Stimulated activated naive B cell treated with anti-CD40 and anti-IgM and Interleukin-4, amounts not matched to agents 10 μg/mL and 1 μg/mL and 100 μg/mL, for 72 hours (primary cell): ENCODE measurements around the gene OIP5.
"Not testable (repeated sequence)": the region's sequence is repeated elsewhere in the genome, so short reads cannot be mapped to it uniquely, and the experiment has no call there.

Source experiments
- ATAC-seq, 2 donors: fragments of 150-1000 bp; cut with Tn5 transposase; replicated peaks; 2 replicates each; pipeline ENCODE4 v1.10.0; 2021; ENCODE audit warnings: moderate library complexity in 1 of 2
- DNase-seq: peaks from one replicate; pipeline ENCODE4 v3.0.0; 2021
- H3K27ac Mint-ChIP-seq: one replicate; pipeline ENCODE4 v1.8.0; 2022; ENCODE audit warnings: mild to moderate bottlenecking, mixed read lengths
- H3K27me3 Mint-ChIP-seq, 2 donors: one replicate each; pipeline ENCODE4 v1.8.0; 2022; ENCODE audit warnings: mixed read lengths in 2 of 2
- H3K36me3 Mint-ChIP-seq, 2 donors: one replicate each; pipeline ENCODE4 v1.8.0; 2022; ENCODE audit warnings: mixed read lengths in 2 of 2, mild to moderate bottlenecking in 1 of 2
- H3K4me1 Mint-ChIP-seq, 2 donors: one replicate each; pipeline ENCODE4 v1.8.0; 2022; ENCODE audit warnings: mixed read lengths in 2 of 2, mild to moderate bottlenecking in 1 of 2
- H3K4me3 Mint-ChIP-seq, 2 donors: one replicate each; pipeline ENCODE4 v1.8.0; 2022; ENCODE audit warnings: mild to moderate bottlenecking in 2 of 2, mixed read lengths in 2 of 2, moderate library complexity in 1 of 2
- H3K9me3 Mint-ChIP-seq, 2 donors: one replicate each; pipeline ENCODE4 v1.8.0; 2022; ENCODE audit warnings: mixed read lengths in 2 of 2, mild to moderate bottlenecking in 1 of 2

OIP5 gene

GRCh38 chr15:41331833-41332193, 578 bp downstream of the OIP5 start:
- DNase-seq (no peak), ATAC-seq (no peak)
- Mint-ChIP-seq H3K27ac (peak overlapping the region; percentile 98), H3K27me3 (no peaks in the 10 kb centered on the region), H3K4me1 (peaks cover 13 to 25% of the 10 kb centered on the region in 2 donors), H3K9me3 (no peaks in the 10 kb centered on the region), H3K36me3 (peaks cover 0 to 5% of the 10 kb centered on the region in 2 donors), H3K4me3 (peak overlapping the region; percentile 96 to 98)

DNA sequence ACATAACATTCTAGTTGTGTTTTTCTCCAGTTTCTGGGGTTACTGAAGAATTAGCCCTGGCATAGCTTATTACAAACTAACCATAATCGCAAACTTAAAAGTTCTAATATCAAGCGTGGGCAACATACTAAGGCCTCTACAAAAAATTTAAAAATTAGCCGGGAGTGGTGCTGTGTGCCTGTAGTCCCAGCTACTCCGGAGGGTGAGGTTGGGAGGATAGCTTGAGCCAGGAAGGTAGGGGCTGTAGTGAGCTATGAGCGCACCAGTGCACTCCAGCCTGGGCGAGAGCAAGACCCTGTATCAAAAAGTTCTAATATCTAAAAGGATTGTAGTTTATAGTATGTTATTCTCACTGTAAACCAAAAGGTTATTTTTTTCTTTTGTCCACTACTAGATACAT, 1.1 kb downstream of the OIP5 start:
- ATAC-seq, result no peak
- DNase-seq, result no peak
- H3K9me3 Mint-ChIP-seq, result no peaks in the 10 kb centered on the region
- no peaks in the 10 kb centered on the region for H3K27me3 Mint-ChIP-seq
- peak overlapping the region; percentile 98 for H3K27ac Mint-ChIP-seq
- peaks cover 0 to 10% of the 10 kb centered on the region in 2 donors for H3K36me3 Mint-ChIP-seq
- peaks cover 13 to 25% of the 10 kb centered on the region in 2 donors for H3K4me1 Mint-ChIP-seq
- peak overlapping the region; percentile 96 to 98 for H3K4me3 Mint-ChIP-seq

DNA sequence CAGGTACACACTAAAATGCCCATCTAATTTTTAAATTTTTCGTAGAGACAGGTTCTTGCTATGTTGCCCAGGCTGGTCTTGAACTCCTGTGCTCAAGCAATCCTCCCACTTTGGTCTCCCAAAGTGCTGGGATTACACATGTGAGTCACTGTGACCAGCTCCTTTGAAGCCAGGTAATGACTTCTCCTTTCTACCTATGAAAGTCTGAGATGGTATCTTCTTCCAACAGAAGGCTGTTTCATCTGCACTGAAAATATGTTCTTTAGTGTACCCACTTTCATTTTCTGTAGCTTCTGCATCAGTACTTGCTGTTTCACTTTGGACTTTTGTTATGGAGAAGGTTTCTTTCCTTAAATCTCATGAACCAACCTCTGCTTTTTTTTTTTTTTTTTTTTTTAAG, 8.8 kb downstream of the OIP5 start:
- ATAC-seq, result no peak
- no peaks in the 10 kb centered on the region for H3K27me3 Mint-ChIP-seq
- peaks cover 7 to 28% of the 10 kb centered on the region in 2 donors for H3K36me3 Mint-ChIP-seq

DNA sequence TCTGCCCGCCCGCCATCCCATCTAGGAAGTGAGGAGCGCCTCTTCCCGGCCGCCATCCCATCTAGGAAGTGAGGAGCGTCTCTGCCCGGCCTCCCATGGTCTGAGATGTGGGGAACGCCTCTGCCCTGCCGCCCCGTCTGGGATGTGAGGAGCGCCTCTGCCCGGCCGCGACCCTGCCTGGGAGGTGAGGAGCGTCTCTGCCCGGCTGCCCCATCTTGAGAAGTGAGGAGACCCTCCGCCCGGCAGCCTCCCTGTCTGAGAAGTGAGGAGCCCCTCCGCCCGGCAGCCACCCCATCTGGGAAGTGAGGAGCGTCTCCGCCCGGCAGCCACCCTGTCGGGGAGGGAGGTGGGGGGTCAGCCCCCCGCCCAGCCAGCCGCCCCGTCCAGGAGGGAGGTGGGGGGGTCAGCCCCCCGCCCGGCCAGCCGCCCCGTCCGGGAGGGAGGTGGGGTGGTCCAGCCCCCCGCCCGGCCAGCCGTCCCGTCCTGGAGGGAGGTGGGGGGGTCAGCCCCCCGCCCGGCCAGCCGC, 11.5 kb downstream of the OIP5 start:
- not testable (repeated sequence) for H3K9me3 Mint-ChIP-seq, H3K27me3 Mint-ChIP-seq, H3K27ac Mint-ChIP-seq, H3K4me1 Mint-ChIP-seq, ATAC-seq, DNase-seq, H3K4me3 Mint-ChIP-seq
- H3K36me3 Mint-ChIP-seq, result peaks cover 7 to 22% of the 10 kb centered on the region in 2 donors

More for the DNA sequence above, 8.8 kb downstream of the OIP5 start:
- Mint-ChIP-seq H3K4me3 (no peak overlapping the region), H3K9me3 (no peaks in the 10 kb centered on the region), H3K27ac (no peak overlapping the region), H3K4me1 (no peaks in the 10 kb centered on the region)
- no peak for DNase-seq

- Mint-ChIP-seq H3K9me3 (no peaks in the 10 kb centered on the region), H3K36me3 (peaks cover 5 to 11% of the 10 kb centered on the region in 2 donors), H3K4me3 (no peak overlapping the region), H3K4me1 (peaks cover 4% of the 10 kb centered on the region in 2 donors), H3K27ac (no peak overlapping the region), H3K27me3 (no peaks in the 10 kb centered on the region)
- ATAC-seq, result no peak
- no peak for DNase-seq
Observed at GRCh38 chr15:41309226-41309905, 23.0 kb downstream of the OIP5 start.

GRCh38 chr15:41307679-41308078, 24.7 kb downstream of the OIP5 start:
- peaks cover 6 to 11% of the 10 kb centered on the region in 2 donors for H3K36me3 Mint-ChIP-seq
- H3K4me1 Mint-ChIP-seq, result peaks cover 8 to 18% of the 10 kb centered on the region in 2 donors
- no peaks in the 10 kb centered on the region for H3K9me3 Mint-ChIP-seq
- H3K4me3 Mint-ChIP-seq, result no peak overlapping the region
- DNase-seq (no peak), ATAC-seq (no peak)
- H3K27ac Mint-ChIP-seq, result no peak overlapping the region
- no peaks in the 10 kb centered on the region for H3K27me3 Mint-ChIP-seq

- H3K27ac Mint-ChIP-seq, result no peak overlapping the region
- H3K4me1 Mint-ChIP-seq, result peaks cover 10 to 25% of the 10 kb centered on the region in 2 donors
- H3K9me3 Mint-ChIP-seq, result no peaks in the 10 kb centered on the region
- DNase-seq, result no peak
- ATAC-seq, result peak in 1 of 2 donors; percentile 31
- H3K36me3 Mint-ChIP-seq, result peaks cover 16 to 27% of the 10 kb centered on the region in 2 donors
- no peaks in the 10 kb centered on the region for H3K27me3 Mint-ChIP-seq
- no peak overlapping the region for H3K4me3 Mint-ChIP-seq
Observed at GRCh38 chr15:41304149-41304770, 28.1 kb downstream of the OIP5 start.

DNA sequence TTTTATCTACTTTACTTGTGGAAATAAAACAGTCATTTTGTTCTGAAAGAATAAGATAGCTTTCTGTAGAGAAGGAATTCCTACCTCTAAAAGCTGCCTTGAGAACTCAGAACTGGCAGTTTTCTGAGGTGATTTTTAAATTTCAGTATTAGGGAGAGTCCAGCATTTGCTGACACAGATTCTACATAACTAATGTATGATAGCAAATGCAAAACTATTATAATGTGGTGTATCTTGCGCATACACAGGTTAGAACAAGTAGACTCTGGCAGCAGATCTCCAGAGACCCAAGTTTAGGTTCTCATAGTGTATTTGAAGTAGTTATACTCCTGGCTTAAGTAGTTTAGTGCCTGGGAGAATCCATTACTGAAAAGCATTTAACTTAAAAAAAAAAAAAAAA, 30.8 kb downstream of the OIP5 start:
- Mint-ChIP-seq H3K27ac (no peak overlapping the region), H3K9me3 (no peaks in the 10 kb centered on the region), H3K4me1 (peaks cover 8 to 25% of the 10 kb centered on the region in 2 donors), H3K36me3 (peaks cover 23 to 31% of the 10 kb centered on the region in 2 donors), H3K27me3 (no peaks in the 10 kb centered on the region), H3K4me3 (no peak overlapping the region)
- ATAC-seq, result no peak
- DNase-seq, result no peak

DNA sequence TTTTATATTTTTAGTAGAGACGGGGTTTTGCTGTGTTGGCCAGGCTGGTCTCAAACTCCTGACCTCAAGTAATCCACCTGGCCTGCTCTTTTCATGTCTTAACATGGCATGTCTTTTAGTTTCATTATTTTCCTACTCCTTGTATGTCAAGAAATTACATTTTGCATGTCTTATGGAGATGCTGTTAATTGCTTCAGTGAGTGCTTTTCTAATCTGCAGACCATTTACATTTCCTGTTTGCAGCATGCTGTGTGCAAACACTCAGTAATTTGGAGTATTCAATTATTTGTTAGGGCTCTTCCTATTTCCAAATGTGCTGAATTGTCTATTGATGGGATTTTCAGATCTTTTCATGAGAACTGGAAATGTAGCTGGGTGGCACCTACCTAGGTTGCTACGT, 31.3 kb downstream of the OIP5 start:
- H3K9me3 Mint-ChIP-seq, H3K27ac Mint-ChIP-seq, ATAC-seq, H3K27me3 Mint-ChIP-seq, H3K4me3 Mint-ChIP-seq, DNase-seq: not testable (repeated sequence)
- H3K36me3 Mint-ChIP-seq, result peaks cover 23 to 31% of the 10 kb centered on the region in 2 donors
- H3K4me1 Mint-ChIP-seq, result peaks cover 8 to 25% of the 10 kb centered on the region in 2 donors

DNA sequence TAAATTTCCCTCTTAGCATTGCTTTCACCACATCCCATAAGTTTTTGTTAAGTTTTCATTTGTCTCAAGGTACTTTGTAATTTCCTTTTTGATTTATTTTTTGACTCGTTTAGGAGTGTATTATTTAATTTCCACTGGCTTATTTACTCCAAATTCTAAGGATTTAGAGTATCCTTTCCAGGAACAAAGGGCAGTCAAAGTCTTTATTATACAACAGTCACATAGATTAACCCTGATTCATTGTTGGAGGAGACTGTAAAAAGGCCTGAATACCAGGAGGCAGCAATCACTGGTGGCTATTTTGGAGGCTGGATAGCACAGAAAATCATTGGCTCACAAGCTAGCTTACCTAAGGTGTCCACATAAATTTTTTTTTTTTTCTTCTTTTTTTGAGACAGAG, 39.9 kb downstream of the OIP5 start:
- DNase-seq (no peak), ATAC-seq (no peak)
- H3K27ac Mint-ChIP-seq, result peak overlapping the region; percentile 93
- H3K4me3 Mint-ChIP-seq, result no peak overlapping the region
- H3K9me3 Mint-ChIP-seq, result no peaks in the 10 kb centered on the region
- no peaks in the 10 kb centered on the region for H3K27me3 Mint-ChIP-seq
- H3K4me1 Mint-ChIP-seq, result peaks cover 24 to 37% of the 10 kb centered on the region in 2 donors
- H3K36me3 Mint-ChIP-seq, result peaks cover 29 to 45% of the 10 kb centered on the region in 2 donors

- Mint-ChIP-seq H3K4me3 (peak overlapping the region; percentile 15 to 51), H3K4me1 (peaks cover 26 to 45% of the 10 kb centered on the region in 2 donors), H3K27ac (peak overlapping the region; percentile 94), H3K9me3 (no peaks in the 10 kb centered on the region), H3K36me3 (peaks cover 37 to 53% of the 10 kb centered on the region in 2 donors), H3K27me3 (no peaks in the 10 kb centered on the region)
- DNase-seq, result peak; percentile 72
- ATAC-seq, result peak; percentile 97
Observed at GRCh38 chr15:41291065-41291631, 41.2 kb downstream of the OIP5 start.

DNA sequence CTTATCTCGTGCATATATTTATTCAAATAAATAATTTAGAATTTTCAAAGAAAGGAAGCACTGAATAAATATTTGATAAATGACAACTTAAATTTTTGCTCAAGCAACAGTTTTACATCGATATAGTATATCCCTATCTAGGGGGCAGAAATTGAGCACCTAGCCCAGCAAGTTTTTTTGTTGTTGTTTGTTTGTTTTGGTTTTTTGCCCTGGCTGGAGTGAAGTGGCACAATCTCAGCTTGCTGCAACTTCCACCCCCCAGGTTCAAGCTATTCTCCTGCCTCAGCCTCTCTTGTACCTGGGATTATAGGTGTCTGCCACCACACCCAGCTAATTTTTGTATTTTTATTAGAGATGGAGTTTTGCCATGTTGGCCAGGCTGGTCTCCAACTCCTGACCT, 42.4 kb downstream of the OIP5 start:
- no peak overlapping the region for H3K4me3 Mint-ChIP-seq
- H3K27me3 Mint-ChIP-seq, result no peaks in the 10 kb centered on the region
- H3K9me3 Mint-ChIP-seq, result no peaks in the 10 kb centered on the region
- no peak for ATAC-seq
- H3K4me1 Mint-ChIP-seq, result peaks cover 32 to 52% of the 10 kb centered on the region in 2 donors
- H3K36me3 Mint-ChIP-seq, result peaks cover 38 to 50% of the 10 kb centered on the region in 2 donors
- H3K27ac Mint-ChIP-seq, result no peak overlapping the region
- DNase-seq, result no peak

DNA sequence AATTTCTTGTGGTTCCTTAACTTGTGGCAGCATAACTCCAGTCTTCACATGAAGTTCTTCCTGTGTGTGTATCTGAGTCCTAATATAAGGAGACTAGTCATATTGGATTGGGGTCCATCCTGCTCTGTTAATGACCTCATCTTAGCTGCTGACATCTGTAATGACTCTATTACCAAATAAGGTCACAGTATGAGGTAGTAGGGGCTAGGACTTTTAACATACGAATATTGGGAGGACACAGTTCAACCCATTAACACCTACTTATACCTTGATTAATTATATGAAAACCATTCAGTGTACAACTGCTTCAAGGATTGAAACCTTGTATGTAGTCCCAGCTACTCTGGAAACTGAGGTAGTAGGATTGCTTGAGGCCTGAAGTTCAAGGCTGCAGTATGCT, 43.9 kb downstream of the OIP5 start:
- Mint-ChIP-seq H3K27me3 (no peaks in the 10 kb centered on the region), H3K27ac (peak overlapping the region; percentile 72), H3K9me3 (no peaks in the 10 kb centered on the region), H3K4me3 (no peak overlapping the region), H3K4me1 (peaks cover 31 to 49% of the 10 kb centered on the region in 2 donors), H3K36me3 (peaks cover 35 to 45% of the 10 kb centered on the region in 2 donors)
- DNase-seq (no peak), ATAC-seq (no peak)

DNA sequence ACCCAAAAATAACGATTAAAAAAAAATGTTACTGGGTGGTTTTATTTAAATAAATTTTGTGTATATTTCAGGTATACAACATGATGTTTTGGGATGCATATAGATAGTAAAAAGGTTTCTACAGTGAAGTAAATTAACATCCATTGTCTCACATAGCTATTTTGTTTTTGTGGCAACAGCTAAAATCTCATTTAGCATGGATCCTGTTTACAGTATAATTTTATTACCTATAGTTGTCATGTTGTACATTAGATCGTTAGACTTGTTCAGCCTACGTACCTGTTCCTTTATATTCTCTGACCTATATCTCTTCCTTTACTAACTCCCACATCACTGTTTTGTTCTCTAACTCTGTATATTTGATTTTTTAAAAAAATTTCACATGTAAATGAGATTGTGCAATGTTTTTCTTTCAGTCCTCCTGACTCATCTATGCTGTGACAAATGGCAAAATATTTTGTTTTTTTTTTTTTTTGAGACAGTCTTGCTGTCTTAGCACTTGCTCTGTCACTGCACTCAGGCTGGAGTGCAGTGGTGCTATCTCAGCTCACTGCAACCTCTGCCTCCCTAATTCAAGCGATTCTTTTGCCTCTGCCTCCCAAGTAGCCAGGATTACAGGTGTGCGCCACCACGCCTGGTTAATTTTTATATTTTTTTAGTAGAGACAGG, 45.6 kb downstream of the OIP5 start:
- no peak for DNase-seq
- Mint-ChIP-seq H3K4me3 (no peak overlapping the region), H3K9me3 (no peaks in the 10 kb centered on the region), H3K27ac (no peak overlapping the region), H3K4me1 (peaks cover 36 to 52% of the 10 kb centered on the region in 2 donors), H3K27me3 (no peaks in the 10 kb centered on the region), H3K36me3 (peaks cover 34 to 46% of the 10 kb centered on the region in 2 donors)
- no peak for ATAC-seq
